Caco-2 (cell line): ENCODE data around the gene RBM4. TPM values are rescaled to one million over a fixed set of nuclear protein-coding genes. Genes with fewer than 3 reads are reported as not detected.
A peak's percentile ranks its signal among the peaks of the same experiment; 100 is the strongest.

Experiments used
- BruUV-seq: library from RNA; stranded (reverse); fragments of 400-500 nt; replicated peaks from 2 replicates; lab custom pipeline; 2021; lab: Mats Ljungman, UMichigan
- CTCF ChIA-PET: fragments of 300-600 bp; sonication (Branson Sonifier 250); formaldehyde crosslinking; loops from one replicate; lab custom pipeline; 2022; ENCODE audit warnings: antibody characterized with exemption; lab: Charles Lee
- POLR2A ChIA-PET: fragments of 300-600 bp; sonication (Branson Sonifier 250); formaldehyde crosslinking; loops from one replicate; lab custom pipeline; 2022; ENCODE audit warnings: antibody characterized with exemption; lab: Charles Lee
- DNase-seq, 2 experiments: peaks; one replicate each; pipeline versions ENCODE4 v3.0.0 to v3.0.0-alpha.2; 2020 to 2022
- H3K27me3 ChIP-seq: replicated peaks from 2 replicates; pipeline ENCODE4 v1.6.0; 2011; ENCODE audit warnings: low read length; ENCODE audit not compliant: control insufficient read depth, insufficient read depth
- H3K36me3 ChIP-seq: 2 replicates; pipeline ENCODE4 v1.5.1; 2011; ENCODE audit warnings: low read length; ENCODE audit not compliant: control insufficient read depth, insufficient read depth
- H3K4me1 ChIP-seq: fragments of 250-450 bp; sonication (Bioruptor Pico); 2 replicates; pipeline ENCODE4 v1.5.1; 2020; ENCODE audit warnings: mild to moderate bottlenecking
- H3K4me3 ChIP-seq: 2 replicates; pipeline ENCODE4 v1.5.1; 2011; ENCODE audit warnings: low read depth, mild to moderate bottlenecking, control low read depth, low read length
- H3K9me3 ChIP-seq: fragments of 250-450 bp; sonication (Bioruptor Pico); 2 replicates; pipeline ENCODE4 v1.5.1; 2020; ENCODE audit warnings: mild to moderate bottlenecking, moderate library complexity
- H3K27ac Mint-ChIP-seq: one replicate; pipeline ENCODE4 v1.8.0; 2022; ENCODE audit warnings: mixed read lengths; ENCODE audit not compliant: unreplicated experiment
- H3K27me3 Mint-ChIP-seq: one replicate; pipeline ENCODE4 v1.8.0; 2022; ENCODE audit warnings: mixed read lengths; ENCODE audit not compliant: insufficient read depth, unreplicated experiment
- H3K36me3 Mint-ChIP-seq: one replicate; pipeline ENCODE4 v1.8.0; 2022; ENCODE audit warnings: mild to moderate bottlenecking, mixed read lengths; ENCODE audit not compliant: insufficient read depth, unreplicated experiment
- H3K4me1 Mint-ChIP-seq: one replicate; pipeline ENCODE4 v1.8.0; 2022; ENCODE audit warnings: low read depth, mixed read lengths; ENCODE audit not compliant: unreplicated experiment
- H3K4me3 Mint-ChIP-seq: one replicate; pipeline ENCODE4 v1.8.0; 2022; ENCODE audit warnings: mild to moderate bottlenecking, moderate library complexity, mixed read lengths; ENCODE audit not compliant: unreplicated experiment
- H3K9me3 Mint-ChIP-seq: one replicate; pipeline ENCODE4 v1.8.0; 2022; ENCODE audit warnings: mixed read lengths; ENCODE audit not compliant: unreplicated experiment
- CTCF ChIP-seq, 2 experiments: fragments of 200-600 bp in 1 of 2; IDR thresholded peaks; 1 replicate in 1 of 2; 2 replicates in 1 of 2; pipeline versions ENCODE4 v1.5.1 to v1.8.0; 2011 to 2022; ENCODE audit warnings: antibody characterized with exemption in 1 of 2, control low read depth in 1 of 2, inconsistent platforms in 1 of 2, low read depth in 1 of 2, low read length in 1 of 2, mild to moderate bottlenecking in 1 of 2, moderate library complexity in 1 of 2; ENCODE audit not compliant: insufficient read depth in 1 of 2, severe bottlenecking in 1 of 2, unreplicated experiment in 1 of 2
- intact Hi-C: fragments of 100-400 bp; cut with micrococcal nuclease; formaldehyde crosslinking; loops from one replicate; pipeline ENCODE4 v1.10.0; 2022; ENCODE audit not compliant: unreplicated experiment
- total RNA-seq: library from RNA; stranded (reverse); gene quantifications from 2 replicates; pipeline ENCODE4 v1.2.3, GENCODE V29; 2022

Gene RBM4
- total RNA-seq, 1 experiment from 2014 or later = 257 TPM

GRCh38 chr11:66685276-66686099, 47.0 kb downstream of the RBM4 start:
- Histone ChIP-seq H3K9me3 (no peaks in the 10 kb centered on the region), H3K4me3 (no peak overlapping the region), H3K27me3 (no peaks in the 10 kb centered on the region), H3K36me3 (0 out of 2 replicates have a peak, but pooled peaks cover 1% of the 10 kb centered on the region), H3K4me1 (peaks cover 16% of the 10 kb centered on the region)
- Mint-ChIP-seq H3K4me1 (peaks cover 11% of the 10 kb centered on the region), H3K27me3 (no peaks in the 10 kb centered on the region), H3K36me3 (peaks cover 28% of the 10 kb centered on the region), H3K9me3 (no peaks in the 10 kb centered on the region), H3K27ac (no peak overlapping the region), H3K4me3 (no peak overlapping the region)
- DNase-seq = no peak
- no peak for TF ChIP-seq CTCF (IDR thresholded peaks at IDR 0.05; ENCODE audit: insufficient read depth in 1 of 2, low read depth in 1 of 2, low read length in 1 of 2, severe bottlenecking in 1 of 2, unreplicated experiment in 1 of 2)
- ChIA-PET CTCF (interaction anchor here (1.6 kb wide), 1 partner anchor 8 kb away, joined by 6 read pairs; the partner anchor contains the start of gene RBM4B), POLR2A (interaction anchor here (0.6 to 1.6 kb wide), 2 partner anchors 8 to 418 kb away, joined by 5 to 7 read pairs; partner anchors contain the start of gene RBM4B)
- no TSS peak for BruUV-seq
- intact Hi-C loops = no loop called here

GRCh38 chr11:66686100-66686785, 47.7 kb downstream of the RBM4 start:
- H3K36me3 ChIP-seq = 0 out of 2 replicates have a peak, but pooled peaks cover 1% of the 10 kb centered on the region
- BruUV-seq = no TSS peak
- Mint-ChIP-seq H3K4me1 (peaks cover 11% of the 10 kb centered on the region), H3K4me3 (no peak overlapping the region), H3K36me3 (peaks cover 28% of the 10 kb centered on the region), H3K27ac (peak overlapping the region; percentile 18), H3K9me3 (no peaks in the 10 kb centered on the region), H3K27me3 (no peaks in the 10 kb centered on the region)
- POLR2A ChIA-PET = interaction anchor here (1.6 kb wide), 1 partner anchor 8 kb away, joined by 5 read pairs; the partner anchor contains the start of gene RBM4B
- H3K4me1 ChIP-seq = peaks cover 16% of the 10 kb centered on the region
- no peak overlapping the region for H3K4me3 ChIP-seq
- CTCF ChIA-PET = interaction anchor here (1.6 kb wide), 1 partner anchor 9 kb away, joined by 6 read pairs; the partner anchor contains the start of gene RBM4B
- TF ChIP-seq CTCF (IDR thresholded peaks at IDR 0.05; ENCODE audit: insufficient read depth in 1 of 2, low read depth in 1 of 2, low read length in 1 of 2, severe bottlenecking in 1 of 2, unreplicated experiment in 1 of 2) = no peak
- H3K27me3 ChIP-seq = no peaks in the 10 kb centered on the region
- H3K9me3 ChIP-seq = no peaks in the 10 kb centered on the region
- DNase-seq = peak in 1 of 2 experiments; percentile 55
- intact Hi-C loops = no loop called here
